Stimulated activated naive CD4-positive, alpha-beta T cell (primary cell): Measurements from ENCODE around the gene SEMA3C.

ENCODE experiments used
- DNase-seq, 6 experiments: peaks; one replicate each; lab custom pipeline; 2025; lab: John Stamatoyannopoulos, UW

Gene SEMA3C

DNA sequence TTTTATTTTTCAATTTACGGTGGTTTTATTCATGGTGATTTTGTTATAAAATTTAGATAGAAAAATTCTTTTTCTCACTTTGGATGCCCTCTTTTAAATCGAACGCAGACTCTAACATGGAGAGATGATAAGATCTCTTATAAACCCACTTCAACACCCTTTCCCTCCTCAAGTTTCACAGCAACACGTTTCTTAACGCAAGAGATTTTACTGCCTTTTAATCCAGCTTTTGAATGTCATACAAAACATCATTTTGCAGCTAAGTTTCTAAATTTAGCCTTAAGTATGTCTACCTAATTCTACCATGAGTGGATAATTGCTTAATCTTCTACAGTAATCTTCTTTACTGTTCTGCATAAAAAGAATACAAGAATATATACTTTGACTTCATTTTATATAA, 70.0 kb downstream of the SEMA3C start:
- no peak for DNase-seq

DNA sequence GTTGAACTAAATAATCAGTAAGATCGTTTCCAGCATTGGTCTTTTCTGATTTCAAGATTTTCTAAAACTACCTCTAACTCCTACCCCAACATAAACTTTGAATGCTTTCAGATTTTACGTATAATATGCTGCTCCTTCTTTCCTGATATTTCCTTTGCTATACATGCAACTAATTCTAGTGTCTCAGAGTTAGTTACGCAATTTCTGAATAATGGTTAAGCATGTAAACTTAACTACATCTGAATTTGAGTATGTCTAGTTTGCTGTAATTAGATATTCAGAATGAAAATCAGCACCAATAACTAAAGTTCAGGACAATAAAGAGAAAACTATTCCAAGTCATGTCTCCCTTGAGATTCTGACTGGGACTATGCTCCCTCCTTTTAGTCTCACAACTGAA, 71.0 kb downstream of the SEMA3C start:
- DNase-seq: no peak

DNA sequence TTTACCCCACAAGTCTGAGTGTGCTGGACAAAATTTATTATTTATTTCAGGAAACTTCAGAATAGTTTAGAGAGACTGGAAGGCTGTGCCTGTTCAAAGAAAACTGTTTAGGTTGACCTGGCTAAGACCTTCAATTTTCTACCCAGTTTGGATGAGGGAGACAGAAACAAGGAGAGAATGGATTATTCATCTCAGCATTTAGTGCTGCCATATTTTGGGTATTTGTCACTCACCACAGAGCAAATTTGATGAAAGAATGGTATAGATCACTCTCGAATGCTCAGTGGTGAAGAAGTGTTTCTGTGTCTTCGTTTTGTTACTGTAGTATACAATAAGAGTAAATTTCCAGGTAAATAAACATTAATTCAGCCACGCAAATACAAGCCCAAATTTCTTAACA, 71.8 kb downstream of the SEMA3C start:
- no peak for DNase-seq

DNA sequence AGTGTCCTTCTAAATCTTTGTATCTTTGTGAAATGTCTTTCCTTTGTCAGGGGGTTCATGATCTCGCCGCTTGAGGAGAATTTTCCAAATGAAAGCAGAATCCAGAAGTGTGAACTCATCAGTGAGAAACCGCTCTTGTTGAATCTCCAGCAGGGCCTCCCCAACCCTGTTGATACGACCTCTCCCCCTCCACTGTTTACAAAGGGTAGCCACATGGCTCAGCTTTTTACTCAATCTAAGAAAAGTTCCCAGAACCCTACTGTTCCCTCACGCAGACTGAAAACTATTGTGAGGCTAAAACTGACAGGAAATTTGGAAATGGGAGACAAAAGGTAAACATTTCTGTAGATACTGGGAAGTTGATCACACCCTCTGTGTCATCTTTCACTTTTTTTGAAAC, 73.9 kb downstream of the SEMA3C start:
- no peak for DNase-seq

DNA sequence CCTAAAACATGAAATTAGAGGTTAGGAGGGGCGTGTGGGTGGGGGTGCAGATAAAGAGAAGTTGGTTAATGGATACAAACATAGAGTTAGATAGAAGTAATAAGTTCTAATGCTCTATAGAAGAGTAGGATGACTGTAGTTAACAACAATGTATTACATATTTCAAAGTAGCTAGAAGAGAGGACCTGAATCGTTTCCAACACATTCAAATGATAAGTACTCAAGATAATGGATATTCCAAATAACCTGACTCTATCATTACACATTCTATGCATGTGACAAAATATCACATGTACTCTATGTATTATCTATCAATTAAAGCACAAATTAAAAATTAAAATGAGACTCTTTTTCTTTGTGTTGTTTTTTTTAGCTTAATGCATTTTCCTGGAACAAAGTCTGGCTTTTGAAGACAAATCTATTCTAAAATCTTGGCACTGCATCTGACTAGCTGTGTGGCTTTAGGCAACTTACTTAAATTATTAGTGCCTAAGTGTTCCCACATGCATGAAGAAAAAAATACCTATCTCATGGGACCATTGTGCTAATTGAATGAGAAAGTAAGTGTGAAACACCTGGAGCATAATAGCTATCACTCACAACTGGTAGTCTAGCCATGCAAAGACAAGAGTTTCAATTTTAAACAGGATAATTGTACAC, 75.7 kb downstream of the SEMA3C start:
- no peak for DNase-seq

DNA sequence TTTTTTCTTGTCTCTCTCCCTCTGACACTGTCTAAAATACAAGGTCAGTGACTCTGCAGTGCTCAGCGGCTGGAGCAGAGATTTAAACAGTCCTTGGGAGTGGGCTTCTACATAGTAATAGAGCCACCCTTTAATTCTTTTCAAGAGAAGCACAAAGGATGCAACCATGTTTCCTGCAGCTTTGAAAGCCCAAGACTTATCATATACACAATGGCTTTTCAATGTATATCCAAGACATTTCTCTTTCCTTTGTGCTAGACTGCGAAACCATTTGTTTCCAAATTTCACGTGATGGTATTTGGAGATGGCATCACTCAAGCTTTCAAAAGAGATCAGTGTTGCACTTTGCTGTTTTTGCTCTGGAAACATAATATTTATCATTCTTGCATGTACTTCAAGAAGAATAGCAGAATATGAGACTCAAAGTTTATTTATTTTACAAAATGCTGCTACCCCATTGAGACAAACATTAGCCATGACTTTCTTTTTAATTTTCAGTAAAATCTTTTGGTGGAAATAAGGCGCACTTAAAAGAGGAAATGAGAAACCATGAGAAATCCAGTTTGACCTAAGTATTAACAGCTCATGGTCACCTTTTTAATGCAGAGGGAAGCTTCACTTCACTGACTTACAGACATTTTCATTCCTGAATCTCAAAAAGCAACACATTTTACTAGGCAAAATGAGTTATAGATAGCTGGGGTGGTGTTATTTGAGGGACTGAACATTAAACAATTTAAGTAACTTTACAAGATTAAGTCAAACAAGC, 76.6 kb downstream of the SEMA3C start:
- no peak for DNase-seq

DNA sequence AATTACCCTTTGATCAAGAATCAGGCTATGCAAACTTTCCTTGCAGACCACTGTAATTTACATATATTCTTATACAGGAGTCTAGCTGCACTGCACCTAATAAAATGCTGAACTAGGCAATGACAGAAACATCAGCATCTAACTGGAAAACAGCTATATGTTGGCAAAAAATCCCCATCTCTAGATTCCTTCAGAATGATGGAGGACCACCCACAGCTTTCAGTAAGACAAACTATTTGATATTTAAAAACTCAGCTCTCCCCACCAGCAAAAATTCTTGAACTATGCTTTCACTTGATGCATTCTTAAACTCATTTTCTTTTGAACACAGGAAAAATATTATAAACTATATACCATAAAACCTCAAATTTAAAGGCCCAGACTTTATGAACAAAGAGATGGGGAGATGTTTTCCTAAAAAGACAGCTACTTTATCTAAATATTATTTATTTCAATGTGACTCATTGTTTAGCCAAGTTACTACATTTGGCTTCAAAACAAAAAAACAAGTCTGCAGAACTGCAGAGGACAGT, 77.4 kb downstream of the SEMA3C start:
- no peak for DNase-seq

DNA sequence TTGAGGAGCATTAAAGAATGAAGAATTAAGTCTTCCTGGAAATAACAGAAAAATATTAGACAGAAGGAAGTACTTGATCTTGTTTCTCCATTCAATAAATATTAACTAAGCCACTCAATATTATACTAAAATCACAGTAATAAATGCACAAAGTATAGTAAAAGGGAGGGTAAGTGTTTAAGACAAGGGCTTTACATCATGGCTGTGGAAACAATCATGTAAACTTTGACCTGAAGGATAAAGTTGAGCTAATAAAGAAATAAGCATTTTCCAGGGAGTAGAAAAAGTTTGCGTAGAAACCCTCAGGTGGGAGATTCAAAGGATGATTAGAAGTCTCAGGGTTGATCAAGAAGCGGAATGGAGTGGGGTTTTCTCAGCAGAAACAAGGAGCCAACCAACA, 78.2 kb downstream of the SEMA3C start:
- no peak for DNase-seq

DNA sequence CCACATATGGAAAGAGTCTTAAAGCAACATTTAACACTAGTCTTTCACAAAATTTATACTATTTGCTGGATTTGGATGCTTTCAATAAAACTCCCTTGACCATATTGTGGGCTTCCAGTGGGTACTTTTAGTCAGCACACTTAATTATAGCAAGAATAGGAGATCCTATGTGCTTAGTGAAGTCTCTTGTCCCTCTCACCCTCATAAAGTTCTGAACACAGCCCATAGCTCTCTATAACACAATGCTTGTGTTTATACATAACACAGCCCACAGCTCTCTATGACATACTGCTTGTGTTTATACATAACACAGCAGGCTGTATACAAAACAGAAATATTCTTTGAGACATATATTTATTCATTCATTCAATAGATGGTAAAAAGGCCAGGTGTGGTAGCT, 79.0 kb downstream of the SEMA3C start:
- DNase-seq: no peak

DNA sequence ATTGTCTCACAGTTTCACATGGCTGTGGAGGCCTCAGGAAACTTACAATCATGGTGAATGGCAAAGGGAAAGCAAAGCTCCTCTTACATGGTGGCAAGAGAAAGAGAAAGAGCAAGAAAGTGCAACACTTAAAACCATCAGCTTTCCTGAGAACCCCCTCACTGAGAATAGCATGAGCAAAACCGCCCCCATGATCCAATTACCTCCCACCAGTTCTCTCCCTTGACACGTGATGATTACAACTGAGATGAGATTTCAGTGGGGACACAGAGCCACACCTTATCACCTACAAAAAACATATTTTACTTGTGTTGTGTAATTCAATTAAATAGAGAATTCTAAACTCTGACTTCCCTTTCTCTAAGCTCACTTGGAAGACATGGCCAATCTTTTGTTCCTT, 80.2 kb downstream of the SEMA3C start:
- DNase-seq: no peak

DNA sequence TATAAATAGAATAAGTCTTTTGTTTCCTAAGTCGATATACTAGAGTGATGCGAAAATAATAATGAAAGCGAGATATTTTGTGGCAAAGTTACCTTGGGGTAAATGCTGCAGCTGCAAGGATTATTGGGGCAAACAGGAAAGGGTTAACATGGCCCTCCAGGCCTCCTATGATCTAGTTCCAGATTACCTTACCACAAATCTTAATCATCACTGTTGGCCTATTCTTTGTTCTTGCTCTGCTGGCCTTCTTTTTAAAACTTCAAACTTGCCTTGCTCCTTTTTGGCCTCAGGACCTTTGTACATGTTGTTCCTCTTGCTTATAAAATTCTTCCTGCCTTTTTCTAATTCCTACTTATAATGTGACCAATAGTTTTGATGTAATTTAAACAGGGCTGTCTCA, 81.5 kb downstream of the SEMA3C start:
- no peak for DNase-seq

DNA sequence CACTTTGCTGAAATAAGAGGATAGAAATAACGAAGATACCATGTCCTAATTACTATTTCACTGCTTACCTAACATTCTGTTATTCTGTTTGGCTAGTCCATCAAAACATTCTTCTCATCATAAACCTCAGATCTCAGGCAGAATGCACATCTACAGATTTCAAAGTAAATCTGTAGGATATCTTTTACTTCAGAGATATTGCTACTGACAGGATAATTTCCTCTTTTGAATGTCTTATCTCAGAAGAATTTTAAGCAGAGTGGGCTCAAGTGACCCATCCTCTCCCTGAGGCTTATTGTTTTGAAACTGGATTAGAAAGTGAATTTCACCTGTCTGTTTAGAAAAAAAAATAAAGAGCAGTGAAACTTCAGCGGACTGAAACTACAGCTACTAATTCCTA, 83.6 kb downstream of the SEMA3C start:
- no peak for DNase-seq

DNA sequence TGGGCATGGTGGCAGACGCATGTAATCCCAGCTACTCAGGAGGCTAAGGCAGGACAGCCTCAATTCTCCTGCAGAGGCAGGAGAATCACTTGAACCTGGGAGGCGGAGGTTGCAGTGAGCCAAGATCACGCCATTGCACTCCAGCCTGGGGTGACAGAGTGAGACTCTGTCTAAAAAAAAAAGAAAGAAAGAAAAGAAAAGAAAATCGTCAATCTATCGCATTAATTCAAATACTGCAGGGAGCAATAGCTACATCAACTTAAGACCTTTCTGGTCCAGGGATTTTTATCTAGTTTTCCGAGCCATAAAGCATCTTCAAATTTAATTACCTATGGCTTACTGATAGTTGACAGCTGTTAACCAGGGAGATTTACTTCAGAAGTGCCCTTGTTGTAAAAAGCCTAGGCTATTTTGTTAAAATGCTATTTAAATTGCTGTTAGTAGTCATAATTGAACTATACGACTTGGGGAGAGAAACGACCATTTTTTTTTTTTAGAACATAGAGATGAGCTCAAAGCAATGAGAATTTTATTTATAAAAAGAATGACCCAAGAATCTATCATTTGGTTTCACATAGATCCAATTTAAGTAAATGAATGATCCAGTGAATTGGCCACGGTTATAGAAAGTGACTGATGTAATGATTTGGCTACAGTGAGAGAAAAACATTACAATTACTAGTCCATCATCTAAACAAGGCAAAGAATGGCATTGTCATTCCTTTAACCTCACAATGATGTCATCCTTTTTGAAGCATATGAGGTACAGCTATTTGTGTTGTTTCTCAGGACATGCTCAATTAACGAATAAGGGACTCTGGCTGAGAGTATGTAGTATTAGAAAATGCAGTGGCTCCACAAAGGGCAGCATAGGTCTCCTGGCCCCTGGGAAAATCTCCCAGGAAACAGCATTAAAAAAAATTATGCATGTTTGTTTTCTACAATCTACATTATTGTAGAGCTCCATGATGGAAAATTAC, 85.3 kb downstream of the SEMA3C start:
- DNase-seq: no peak

DNA sequence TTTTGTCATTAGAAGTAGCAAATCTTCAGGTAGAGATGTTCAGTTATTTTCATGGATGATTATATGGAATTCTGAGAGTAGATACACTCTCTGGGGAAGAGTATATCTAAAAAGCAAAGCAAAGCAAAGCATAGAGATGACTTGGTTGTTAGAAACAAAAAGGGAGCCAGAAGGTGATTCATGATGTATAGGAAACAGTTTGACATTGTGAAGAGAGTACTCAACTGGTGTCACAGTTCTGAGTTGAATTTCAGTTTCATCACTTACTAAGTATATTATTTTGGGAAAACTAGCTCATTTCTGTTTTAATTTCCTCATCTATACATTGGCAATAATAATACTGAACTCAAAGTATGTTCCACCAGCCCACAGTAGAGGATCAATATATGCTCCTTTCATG, 86.8 kb downstream of the SEMA3C start:
- no peak for DNase-seq

DNA sequence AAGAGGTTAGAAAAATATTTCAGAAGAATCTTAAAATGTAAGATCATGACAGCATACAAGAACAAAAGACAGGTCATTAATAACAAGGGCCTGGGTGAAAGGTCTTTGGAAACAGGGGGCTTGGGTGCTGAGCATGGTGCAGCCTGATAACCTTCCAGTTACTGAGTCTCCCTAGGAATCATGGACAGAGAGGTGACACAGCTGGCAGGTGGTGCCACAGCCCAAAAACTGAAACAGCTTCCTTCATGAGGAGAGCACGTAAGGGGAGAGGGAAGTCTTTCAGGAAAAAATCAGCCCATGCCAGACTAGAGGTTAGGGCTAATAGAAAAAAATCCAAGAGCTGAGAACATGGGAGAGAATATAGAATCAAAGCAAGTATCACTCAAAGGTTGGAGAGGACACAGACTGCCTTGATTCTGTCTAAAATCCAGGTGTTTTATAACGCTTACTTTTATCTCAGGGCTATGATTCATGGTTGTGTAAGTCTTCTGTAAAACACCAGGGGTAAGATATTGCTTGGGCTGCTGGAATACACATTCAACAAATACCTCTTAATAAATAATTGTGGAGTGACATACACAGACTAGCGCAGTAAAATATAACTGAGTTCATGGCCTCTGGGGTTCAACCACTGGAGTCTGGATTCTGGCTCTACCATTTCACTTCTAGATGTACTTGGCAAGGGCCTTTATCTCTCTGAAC, 88.1 kb downstream of the SEMA3C start:
- no peak for DNase-seq

DNA sequence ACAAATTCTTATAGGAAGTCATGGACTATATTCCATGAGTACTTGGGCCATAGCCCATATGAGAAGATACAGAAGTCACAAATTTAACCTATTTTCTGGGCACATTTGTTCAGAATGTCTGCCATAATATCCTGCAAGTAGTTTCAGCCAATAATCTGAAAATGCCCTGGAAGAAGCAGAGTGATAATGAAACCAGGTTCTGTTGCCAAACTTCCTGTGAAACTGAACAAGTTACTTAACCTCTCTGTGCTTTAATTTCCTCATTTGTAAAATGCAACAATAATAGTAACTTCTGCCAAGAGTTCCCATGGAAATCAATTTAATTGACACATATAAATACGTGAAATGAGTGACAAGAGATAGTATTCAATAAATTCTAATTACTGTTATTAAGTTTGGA, 88.8 kb downstream of the SEMA3C start:
- no peak for DNase-seq

DNA sequence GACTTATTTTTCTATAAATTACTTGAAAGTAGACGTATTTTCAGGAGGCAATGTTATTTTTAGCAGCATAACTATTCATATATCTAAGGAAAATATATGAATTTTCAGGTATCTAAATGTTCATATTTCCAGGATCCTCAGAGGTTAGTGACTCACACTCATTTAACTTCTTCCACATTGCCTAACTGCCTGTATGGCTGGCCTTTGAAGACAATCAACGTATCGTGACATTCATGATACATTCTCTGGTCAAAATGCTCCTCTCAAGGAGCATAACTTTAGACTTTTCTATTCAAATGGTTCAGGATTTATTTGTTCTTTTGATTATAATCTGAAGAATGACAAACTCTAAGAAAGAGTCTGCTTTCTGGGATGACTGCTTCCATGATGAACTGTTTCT, 89.3 kb downstream of the SEMA3C start:
- no peak for DNase-seq

DNA sequence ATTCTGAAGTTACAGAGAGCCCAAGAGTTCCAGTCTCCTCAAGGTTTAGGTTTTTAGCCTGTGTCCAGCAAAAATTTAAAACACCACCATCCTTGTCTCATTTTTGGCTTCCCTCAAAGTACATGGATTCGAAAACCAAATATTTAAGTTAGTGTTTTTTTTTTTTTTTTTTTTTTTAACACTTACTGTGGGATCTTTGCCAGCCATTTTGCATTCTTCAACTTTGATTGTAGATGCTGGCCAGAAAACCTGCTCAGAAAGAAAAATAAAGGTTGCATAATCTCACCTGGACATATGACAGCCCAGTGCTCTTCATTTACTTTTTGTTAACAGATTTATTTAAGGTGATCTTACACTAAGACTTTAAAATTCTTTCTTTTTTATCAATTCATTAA, 91.6 kb downstream of the SEMA3C start:
- no peak for DNase-seq

DNA sequence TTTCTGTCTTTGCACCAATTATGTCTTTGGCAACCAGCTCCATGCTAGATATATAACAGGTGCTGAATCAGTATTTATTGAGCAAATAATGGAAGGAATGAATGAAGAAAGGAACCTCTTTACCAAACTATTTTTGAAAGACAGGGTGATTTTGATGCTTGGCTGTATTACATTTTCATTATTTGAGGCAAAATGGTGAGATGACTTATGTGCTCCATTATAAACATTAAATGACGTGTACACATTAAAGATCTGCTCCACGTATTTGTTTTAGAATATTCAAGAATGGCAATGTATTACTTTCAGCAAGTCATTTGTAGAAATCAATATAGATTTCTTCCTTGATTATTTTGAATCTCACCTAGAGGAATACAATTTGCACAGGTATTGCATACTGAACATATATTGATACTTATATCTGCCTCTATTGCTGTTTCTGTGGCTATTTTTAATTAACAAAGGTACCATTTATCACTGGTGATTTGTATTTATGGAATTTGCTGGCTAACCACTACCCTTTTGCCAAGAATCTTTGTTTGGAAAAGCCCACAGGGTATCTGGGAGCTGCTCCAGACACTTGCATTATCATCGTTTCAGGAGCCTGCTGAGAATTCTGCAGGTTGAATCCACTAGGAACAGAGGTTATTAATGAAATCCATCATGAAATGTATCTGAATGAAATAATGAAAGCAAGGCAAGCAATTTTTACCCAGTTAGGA, 92.2 kb downstream of the SEMA3C start:
- no peak for DNase-seq

DNA sequence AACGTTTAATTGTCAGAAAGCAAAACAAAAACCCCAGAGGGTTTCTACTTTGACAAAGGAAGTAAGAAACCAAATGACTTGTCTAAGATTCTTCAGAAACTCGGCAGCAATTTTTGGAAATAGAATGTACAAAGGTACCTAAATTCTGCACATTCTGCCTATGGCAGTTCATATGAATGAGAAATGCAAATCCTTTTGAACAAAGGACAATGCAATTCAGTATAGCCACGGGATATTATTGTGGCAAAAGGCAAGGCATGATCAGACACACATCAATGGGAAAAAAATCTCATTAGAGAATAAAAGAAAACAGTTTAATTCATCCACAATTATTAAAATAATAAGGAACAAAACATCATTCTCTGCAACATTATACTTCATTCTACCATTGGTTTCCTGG, 93.4 kb downstream of the SEMA3C start:
- no peak for DNase-seq

DNA sequence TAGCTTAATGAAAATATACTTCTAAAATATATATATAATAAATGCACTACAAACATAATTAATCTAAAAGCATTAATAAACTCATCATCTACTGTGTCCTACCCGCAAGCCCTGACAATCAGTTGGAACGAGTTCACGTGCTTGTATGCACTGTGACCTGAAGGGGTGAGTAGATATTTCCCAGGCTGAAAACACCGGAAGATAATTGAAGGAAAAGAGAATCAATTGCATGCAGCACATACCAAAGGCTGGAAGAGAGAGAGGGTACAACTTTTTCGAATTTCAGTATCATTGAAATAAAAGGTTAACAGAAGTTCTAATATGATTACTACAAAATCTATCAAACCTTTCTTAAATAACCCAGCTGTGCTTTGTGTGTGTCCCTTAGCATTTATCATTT, 94.6 kb downstream of the SEMA3C start:
- no peak for DNase-seq
